Osteocyte (in vitro differentiated cells): ENCODE measurements around the gene SUSD1. TPM values are rescaled to one million over a fixed set of nuclear protein-coding genes. Genes with fewer than 3 reads are reported as not detected.
"Not testable (repeated sequence)": the region's sequence is repeated elsewhere in the genome, so short reads cannot be mapped to it uniquely, and the experiment has no call there.

Experiments
- DNase-seq: peaks from one replicate; pipeline ENCODE4 v3.0.0; 2021; ENCODE audit warnings: mixed read lengths; ENCODE audit not compliant: unreplicated experiment; ENCODE audit errors: extremely low spot score
- H3K27ac Mint-ChIP-seq: one replicate; pipeline ENCODE4 v1.8.0; 2021; ENCODE audit warnings: mild to moderate bottlenecking, mixed read lengths; ENCODE audit not compliant: unreplicated experiment
- H3K27me3 Mint-ChIP-seq: one replicate; pipeline ENCODE4 v1.8.0; 2021; ENCODE audit warnings: mixed read lengths; ENCODE audit not compliant: unreplicated experiment
- H3K36me3 Mint-ChIP-seq: one replicate; pipeline ENCODE4 v1.8.0; 2021; ENCODE audit warnings: mixed read lengths; ENCODE audit not compliant: unreplicated experiment
- H3K4me1 Mint-ChIP-seq: one replicate; pipeline ENCODE4 v1.8.0; 2021; ENCODE audit warnings: mixed read lengths; ENCODE audit not compliant: unreplicated experiment
- H3K4me3 Mint-ChIP-seq: one replicate; pipeline ENCODE4 v1.8.0; 2021; ENCODE audit warnings: mild to moderate bottlenecking, moderate library complexity, mixed read lengths; ENCODE audit not compliant: unreplicated experiment
- H3K9me3 Mint-ChIP-seq: one replicate; pipeline ENCODE4 v1.8.0; 2021; ENCODE audit warnings: mixed read lengths; ENCODE audit not compliant: unreplicated experiment
- CTCF ChIP-seq: fragments of 200-600 bp; sonication (generic); IDR thresholded peaks from 2 replicates; pipeline ENCODE4 v1.5.0; 2021; ENCODE audit warnings: antibody characterized with exemption, mild to moderate bottlenecking, moderate library complexity
- total RNA-seq: library from RNA; stranded (reverse); gene quantifications from 2 replicates; pipeline ENCODE4 v1.2.1, GENCODE V29; 2021

The SUSD1 gene
- total RNA-seq, 1 donor from 2014 or later, result 13.4 TPM

GRCh38 chr9:112130997-112131396, 44.1 kb downstream of the SUSD1 start:
- no peak for TF ChIP-seq CTCF
- peaks cover 10% of the 10 kb centered on the region for H3K36me3 Mint-ChIP-seq

GRCh38 chr9:112130347-112130746, 44.8 kb downstream of the SUSD1 start:
- Mint-ChIP-seq H3K27me3 (no peaks in the 10 kb centered on the region), H3K4me1 (peaks cover 3% of the 10 kb centered on the region)

More at GRCh38 chr9:112130997-112131396, 44.1 kb downstream of the SUSD1 start:
- no peaks in the 10 kb centered on the region for H3K27me3 Mint-ChIP-seq
- DNase-seq, result no peak
- peaks cover 1% of the 10 kb centered on the region for H3K4me1 Mint-ChIP-seq
- no peak overlapping the region for H3K27ac Mint-ChIP-seq
- peaks cover 6% of the 10 kb centered on the region for H3K9me3 Mint-ChIP-seq
- H3K4me3 Mint-ChIP-seq, result no peak overlapping the region

GRCh38 chr9:112129246-112129645, 45.9 kb downstream of the SUSD1 start:
- Mint-ChIP-seq H3K4me3 (no peak overlapping the region), H3K4me1 (peaks cover 3% of the 10 kb centered on the region), H3K27ac (no peak overlapping the region), H3K36me3 (peaks cover 8% of the 10 kb centered on the region), H3K27me3 (no peaks in the 10 kb centered on the region), H3K9me3 (peaks cover 6% of the 10 kb centered on the region)
- TF ChIP-seq CTCF, result no peak
- no peak for DNase-seq

More at GRCh38 chr9:112130347-112130746, 44.8 kb downstream of the SUSD1 start:
- Mint-ChIP-seq H3K4me3 (no peak overlapping the region), H3K36me3 (peaks cover 10% of the 10 kb centered on the region), H3K27ac (no peak overlapping the region), H3K9me3 (peaks cover 6% of the 10 kb centered on the region)
- TF ChIP-seq CTCF, result no peak
- no peak for DNase-seq

- not testable (repeated sequence) for DNase-seq, H3K9me3 Mint-ChIP-seq, H3K4me1 Mint-ChIP-seq, H3K36me3 Mint-ChIP-seq, H3K27me3 Mint-ChIP-seq, H3K4me3 Mint-ChIP-seq, H3K27ac Mint-ChIP-seq
Observed at GRCh38 chr9:112128399-112128798, 46.7 kb downstream of the SUSD1 start.

- H3K9me3 Mint-ChIP-seq, result no peaks in the 10 kb centered on the region
- H3K27ac Mint-ChIP-seq, result no peak overlapping the region
- DNase-seq, result no peak
- no peak overlapping the region for H3K4me3 Mint-ChIP-seq
- peaks cover 13% of the 10 kb centered on the region for H3K36me3 Mint-ChIP-seq
- no peak for TF ChIP-seq CTCF
- peaks cover 3% of the 10 kb centered on the region for H3K4me1 Mint-ChIP-seq
- H3K27me3 Mint-ChIP-seq, result no peaks in the 10 kb centered on the region
Observed at GRCh38 chr9:112127281-112127680, 47.8 kb downstream of the SUSD1 start.

- DNase-seq, result no peak
- H3K36me3 Mint-ChIP-seq, result peaks cover 21% of the 10 kb centered on the region
- H3K27ac Mint-ChIP-seq, result no peak overlapping the region
- H3K9me3 Mint-ChIP-seq, result no peaks in the 10 kb centered on the region
- no peak for TF ChIP-seq CTCF
- no peak overlapping the region for H3K4me3 Mint-ChIP-seq
- no peaks in the 10 kb centered on the region for H3K27me3 Mint-ChIP-seq
- peaks cover 3% of the 10 kb centered on the region for H3K4me1 Mint-ChIP-seq
Observed at GRCh38 chr9:112125951-112126388, 49.1 kb downstream of the SUSD1 start.
